ENCODE data around the gene BBIP1. TPM values are rescaled to one million over a fixed set of nuclear protein-coding genes. Genes with fewer than 3 reads are reported as not detected.

Gene BBIP1
- total RNA-seq, 3 donors from 2014 or later (not counting 1 experiment from before 2014, with no cell fraction given), result 27.2 to 58.6 (median 27.7) TPM

DNA sequence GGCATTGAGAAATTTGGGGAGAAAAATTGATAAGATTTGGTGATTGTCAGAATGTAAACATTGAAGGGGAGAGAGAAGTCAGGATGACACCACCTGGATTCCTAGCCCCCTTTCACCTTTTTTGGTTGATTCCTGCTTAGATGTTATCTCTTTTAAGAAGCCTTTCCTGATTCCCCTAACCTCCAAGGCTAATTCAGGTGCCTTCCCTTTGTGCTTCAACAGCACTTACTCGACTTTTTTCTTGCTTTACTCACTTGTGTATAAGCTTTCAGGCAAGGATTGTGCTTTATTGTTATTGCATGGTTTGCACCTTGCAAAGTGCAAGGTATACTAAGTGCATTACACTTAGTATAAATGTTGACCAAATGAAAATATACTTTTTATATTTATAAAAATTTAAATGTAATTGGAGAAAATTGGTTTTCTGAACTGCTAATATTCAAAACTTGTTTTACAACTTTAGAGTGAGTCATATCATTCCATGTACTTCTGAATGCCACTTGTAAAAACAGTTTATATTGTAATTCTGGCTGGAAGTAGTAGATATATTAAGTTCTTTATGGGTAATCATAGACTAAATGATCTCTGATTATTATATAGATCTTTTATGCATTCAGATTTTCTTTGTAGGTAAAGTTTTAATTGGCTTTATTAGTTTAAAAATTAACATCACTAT, 13.7 kb upstream of the BBIP1 start:
- H3K4me3 ChIP-seq (ENCODE audit: low read length), result no peak overlapping the region
- H3K9me3 ChIP-seq (ENCODE audit: control insufficient read depth, insufficient read depth, low read length), result no peaks in the 10 kb centered on the region
- DNase-seq (no peak), ATAC-seq (no peak)
- Mint-ChIP-seq H3K4me3 (no peak overlapping the region), H3K36me3 (no peaks in the 10 kb centered on the region), H3K27me3 (ENCODE audit: low read depth in 2 of 2) (no peaks in the 10 kb centered on the region), H3K9me3 (no peaks in the 10 kb centered on the region), H3K4me1 (peaks cover 17 to 18% of the 10 kb centered on the region in 2 donors), H3K27ac (no peak overlapping the region)
- WGBS (ENCODE audit: insufficient coverage), result no CpG with 5 or more reads among the region's 1 CpG
- H3K27me3 ChIP-seq (ENCODE audit: control insufficient read depth, insufficient read depth, low read length), result no peaks in the 10 kb centered on the region
- no peaks in the 10 kb centered on the region for H3K36me3 ChIP-seq (ENCODE audit: control insufficient read depth, insufficient read depth, low read length)
- H3K4me1 ChIP-seq (ENCODE audit: control insufficient read depth, insufficient read depth, low read length), result peaks cover 7% of the 10 kb centered on the region
- intact Hi-C loops (cut with micrococcal nuclease), result no loop called here
- TF ChIP-seq, protein P1, sequence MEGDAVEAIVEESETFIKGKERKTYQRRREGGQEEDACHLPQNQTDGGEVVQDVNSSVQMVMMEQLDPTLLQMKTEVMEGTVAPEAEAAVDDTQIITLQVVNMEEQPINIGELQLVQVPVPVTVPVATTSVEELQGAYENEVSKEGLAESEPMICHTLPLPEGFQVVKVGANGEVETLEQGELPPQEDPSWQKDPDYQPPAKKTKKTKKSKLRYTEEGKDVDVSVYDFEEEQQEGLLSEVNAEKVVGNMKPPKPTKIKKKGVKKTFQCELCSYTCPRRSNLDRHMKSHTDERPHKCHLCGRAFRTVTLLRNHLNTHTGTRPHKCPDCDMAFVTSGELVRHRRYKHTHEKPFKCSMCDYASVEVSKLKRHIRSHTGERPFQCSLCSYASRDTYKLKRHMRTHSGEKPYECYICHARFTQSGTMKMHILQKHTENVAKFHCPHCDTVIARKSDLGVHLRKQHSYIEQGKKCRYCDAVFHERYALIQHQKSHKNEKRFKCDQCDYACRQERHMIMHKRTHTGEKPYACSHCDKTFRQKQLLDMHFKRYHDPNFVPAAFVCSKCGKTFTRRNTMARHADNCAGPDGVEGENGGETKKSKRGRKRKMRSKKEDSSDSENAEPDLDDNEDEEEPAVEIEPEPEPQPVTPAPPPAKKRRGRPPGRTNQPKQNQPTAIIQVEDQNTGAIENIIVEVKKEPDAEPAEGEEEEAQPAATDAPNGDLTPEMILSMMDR (IDR thresholded peaks at IDR 0.05), result no peak
- no peak overlapping the region for H3K27ac ChIP-seq (ENCODE audit: low read length)

DNA sequence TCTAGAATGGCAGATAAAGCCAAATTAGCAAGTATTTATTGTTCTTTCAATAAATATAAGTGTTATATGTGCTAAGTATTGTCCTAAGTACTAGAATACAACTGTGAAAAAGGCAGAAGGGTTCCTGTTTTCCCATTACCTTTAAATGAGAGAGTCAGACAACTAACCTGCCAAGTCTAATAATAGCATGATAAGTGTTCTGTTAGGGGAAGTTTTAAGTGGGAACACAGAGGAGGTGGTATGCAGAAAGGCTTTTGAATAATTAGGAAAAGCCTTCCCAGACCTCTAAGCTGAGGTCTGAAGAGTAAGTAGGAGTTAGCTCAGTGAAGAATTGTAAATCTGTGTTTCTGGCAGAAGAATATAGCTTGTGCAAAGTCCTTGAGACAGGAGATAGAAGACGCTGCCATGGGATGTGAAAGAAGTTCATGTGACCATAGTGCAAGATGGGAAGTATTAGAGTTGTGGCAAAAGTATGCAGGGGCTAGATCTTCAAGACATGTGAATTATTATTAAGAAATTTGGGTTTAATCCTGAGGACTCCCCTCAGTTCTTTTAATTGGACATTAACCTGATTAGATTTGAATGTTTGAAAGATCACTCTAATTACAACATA, 12.9 kb upstream of the BBIP1 start:
- Mint-ChIP-seq H3K27me3 (ENCODE audit: low read depth in 2 of 2) (no peaks in the 10 kb centered on the region), H3K4me1 (peaks cover 11 to 17% of the 10 kb centered on the region in 2 donors), H3K9me3 (no peaks in the 10 kb centered on the region), H3K27ac (no peak overlapping the region), H3K4me3 (no peak overlapping the region), H3K36me3 (no peaks in the 10 kb centered on the region)
- Histone ChIP-seq H3K36me3 (ENCODE audit: control insufficient read depth, insufficient read depth, low read length) (no peaks in the 10 kb centered on the region), H3K27me3 (ENCODE audit: control insufficient read depth, insufficient read depth, low read length) (no peaks in the 10 kb centered on the region), H3K4me3 (ENCODE audit: low read length) (no peak overlapping the region), H3K9me3 (ENCODE audit: control insufficient read depth, insufficient read depth, low read length) (no peaks in the 10 kb centered on the region), H3K4me1 (ENCODE audit: control insufficient read depth, insufficient read depth, low read length) (peaks cover 7% of the 10 kb centered on the region), H3K27ac (ENCODE audit: low read length) (no peak overlapping the region)
- 90% methylated on average over 1 of the region's 1 CpG for WGBS (ENCODE audit: insufficient coverage)
- DNase-seq (no peak), ATAC-seq (no peak)
- TF ChIP-seq, protein P1 (IDR thresholded peaks at IDR 0.05), result no peak
- intact Hi-C loops (cut with micrococcal nuclease), result no loop called here

DNA sequence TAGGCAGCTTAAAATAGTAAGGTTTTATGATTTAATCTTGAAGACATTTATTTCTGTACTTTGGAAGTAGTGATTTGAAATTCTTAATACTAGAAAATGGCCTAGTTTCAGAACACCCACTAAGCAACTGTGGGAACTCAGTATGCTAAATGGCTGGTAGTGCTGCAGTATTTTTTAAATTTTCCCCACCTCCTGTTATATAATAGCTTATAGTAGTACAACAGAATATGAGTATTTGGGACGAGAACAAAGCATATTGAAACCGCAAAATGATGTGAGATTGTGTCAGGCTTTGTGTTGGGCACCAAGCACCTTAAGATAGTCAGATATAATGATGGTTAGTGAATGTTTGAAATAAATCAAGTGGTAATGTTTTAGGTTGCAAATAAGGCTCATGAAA, 8.5 kb upstream of the BBIP1 start:
- H3K27ac ChIP-seq (ENCODE audit: low read length), result no peak overlapping the region
- no peak for ATAC-seq
- WGBS (ENCODE audit: insufficient coverage), result 92% methylated on average over 2 of the region's 2 CpGs
- Mint-ChIP-seq H3K4me3 (no peak overlapping the region), H3K36me3 (no peaks in the 10 kb centered on the region), H3K27me3 (ENCODE audit: low read depth in 2 of 2) (no peaks in the 10 kb centered on the region), H3K4me1 (peaks cover 23 to 35% of the 10 kb centered on the region in 2 donors), H3K9me3 (no peaks in the 10 kb centered on the region), H3K27ac (no peak overlapping the region)
- TF ChIP-seq, protein P1 (IDR thresholded peaks at IDR 0.05), result no peak
- DNase-seq, result no peak
- intact Hi-C loops (cut with micrococcal nuclease), result no loop called here
- H3K27me3 ChIP-seq (ENCODE audit: control insufficient read depth, insufficient read depth, low read length), result no peaks in the 10 kb centered on the region
- no peaks in the 10 kb centered on the region for H3K9me3 ChIP-seq (ENCODE audit: control insufficient read depth, insufficient read depth, low read length)
- no peaks in the 10 kb centered on the region for H3K36me3 ChIP-seq (ENCODE audit: control insufficient read depth, insufficient read depth, low read length)
- peaks cover 7% of the 10 kb centered on the region for H3K4me1 ChIP-seq (ENCODE audit: control insufficient read depth, insufficient read depth, low read length)
- H3K4me3 ChIP-seq (ENCODE audit: low read length), result no peak overlapping the region
